Osteocyte (in vitro differentiated cells): ENCODE data around the gene NTN3. TPM values are rescaled to one million over a fixed set of nuclear protein-coding genes. Genes with fewer than 3 reads are reported as not detected.
A peak's percentile ranks its signal among the peaks of the same experiment; 100 is the strongest.

ENCODE experiments used
- DNase-seq: peaks from one replicate; pipeline ENCODE4 v3.0.0; 2021; ENCODE audit warnings: mixed read lengths; ENCODE audit not compliant: unreplicated experiment; ENCODE audit errors: extremely low spot score
- H3K27ac Mint-ChIP-seq: one replicate; pipeline ENCODE4 v1.8.0; 2021; ENCODE audit warnings: mild to moderate bottlenecking, mixed read lengths; ENCODE audit not compliant: unreplicated experiment
- H3K27me3 Mint-ChIP-seq: one replicate; pipeline ENCODE4 v1.8.0; 2021; ENCODE audit warnings: mixed read lengths; ENCODE audit not compliant: unreplicated experiment
- H3K36me3 Mint-ChIP-seq: one replicate; pipeline ENCODE4 v1.8.0; 2021; ENCODE audit warnings: mixed read lengths; ENCODE audit not compliant: unreplicated experiment
- H3K4me1 Mint-ChIP-seq: one replicate; pipeline ENCODE4 v1.8.0; 2021; ENCODE audit warnings: mixed read lengths; ENCODE audit not compliant: unreplicated experiment
- H3K4me3 Mint-ChIP-seq: one replicate; pipeline ENCODE4 v1.8.0; 2021; ENCODE audit warnings: mild to moderate bottlenecking, moderate library complexity, mixed read lengths; ENCODE audit not compliant: unreplicated experiment
- H3K9me3 Mint-ChIP-seq: one replicate; pipeline ENCODE4 v1.8.0; 2021; ENCODE audit warnings: mixed read lengths; ENCODE audit not compliant: unreplicated experiment
- CTCF ChIP-seq: fragments of 200-600 bp; sonication (generic); IDR thresholded peaks from 2 replicates; pipeline ENCODE4 v1.5.0; 2021; ENCODE audit warnings: antibody characterized with exemption, mild to moderate bottlenecking, moderate library complexity
- total RNA-seq: library from RNA; stranded (reverse); gene quantifications from 2 replicates; pipeline ENCODE4 v1.2.1, GENCODE V29; 2021

The NTN3 gene
- total RNA-seq, 1 donor from 2014 or later = 1.4 TPM

- H3K9me3 Mint-ChIP-seq = no peaks in the 10 kb centered on the region
- peak overlapping the region; percentile 65 for H3K4me3 Mint-ChIP-seq
- H3K27ac Mint-ChIP-seq = no peak overlapping the region
- no peak for DNase-seq
- no peaks in the 10 kb centered on the region for H3K36me3 Mint-ChIP-seq
- H3K4me1 Mint-ChIP-seq = peaks cover 47% of the 10 kb centered on the region
- TF ChIP-seq CTCF = no peak
- no peaks in the 10 kb centered on the region for H3K27me3 Mint-ChIP-seq
Measured at GRCh38 chr16:2473446-2473926, 2.4 kb downstream of the NTN3 start.

GRCh38 chr16:2473999-2474876 lies 3.1 kb downstream of the NTN3 start:
- H3K4me3 Mint-ChIP-seq = peak overlapping the region; percentile 76
- peak; percentile 52 for TF ChIP-seq CTCF
- peak overlapping the region; percentile 64 for H3K27ac Mint-ChIP-seq
- no peaks in the 10 kb centered on the region for H3K9me3 Mint-ChIP-seq
- no peaks in the 10 kb centered on the region for H3K36me3 Mint-ChIP-seq
- no peak for DNase-seq
- H3K4me1 Mint-ChIP-seq = peaks cover 41% of the 10 kb centered on the region
- H3K27me3 Mint-ChIP-seq = no peaks in the 10 kb centered on the region

- DNase-seq = peak; percentile 98
- Mint-ChIP-seq H3K27me3 (no peaks in the 10 kb centered on the region), H3K4me3 (peak within 1 kb of the TSS; percentile 76), H3K27ac (peak within 1 kb of the TSS; percentile 64), H3K9me3 (no peaks in the 10 kb centered on the region), H3K36me3 (no peaks in the 10 kb centered on the region), H3K4me1 (peaks cover 34% of the 10 kb centered on the region)
- no peak for TF ChIP-seq CTCF
Measured at GRCh38 chr16:2474877-2475412, 3.8 kb downstream of the NTN3 start, which contains the start of gene TBC1D24. Gene TBC1D24, plus strand, starts transcription at chr16:2475127. Its CDS starts 21,022 bp downstream, at chr16:2496149.

- H3K27ac Mint-ChIP-seq = no peak overlapping the region
- DNase-seq = no peak
- H3K27me3 Mint-ChIP-seq = no peaks in the 10 kb centered on the region
- no peaks in the 10 kb centered on the region for H3K9me3 Mint-ChIP-seq
- TF ChIP-seq CTCF = no peak
- H3K36me3 Mint-ChIP-seq = no peaks in the 10 kb centered on the region
- H3K4me1 Mint-ChIP-seq = peaks cover 28% of the 10 kb centered on the region
- H3K4me3 Mint-ChIP-seq = peak overlapping the region; percentile 67
Measured at GRCh38 chr16:2475413-2476344, 4.6 kb downstream of the NTN3 start.
